ENCODE measurements around the gene EME1.
A peak's percentile ranks its signal among the peaks of the same experiment; 100 is the strongest.
"Not testable (repeated sequence)": the region's sequence is repeated elsewhere in the genome, so short reads cannot be mapped to it uniquely, and the experiment has no call there.

Gene EME1

GRCh38 chr17:50406578-50406977 lies 33.5 kb downstream of the EME1 start:
- TF ChIP-seq CTCF (conservative IDR thresholded peaks at IDR 0.05), result no peak
- no peak overlapping the region for H3K27ac ChIP-seq

GRCh38 chr17:50407921-50408320 lies 34.9 kb downstream of the EME1 start:
- TF ChIP-seq CTCF (conservative IDR thresholded peaks at IDR 0.05), result no peak
- H3K27ac ChIP-seq, result no peak overlapping the region

- no peak for TF ChIP-seq CTCF (conservative IDR thresholded peaks at IDR 0.05)
- no peak overlapping the region for H3K27ac ChIP-seq
Measured at GRCh38 chr17:50412188-50412732, 39.2 kb downstream of the EME1 start.

- H3K27ac ChIP-seq, result no peak overlapping the region
- TF ChIP-seq CTCF (conservative IDR thresholded peaks at IDR 0.05), result no peak
Measured at GRCh38 chr17:50414808-50415207, 41.8 kb downstream of the EME1 start.

- not testable (repeated sequence) for H3K27ac ChIP-seq
Measured at GRCh38 chr17:50419577-50419976, 46.5 kb downstream of the EME1 start.

- H3K27ac ChIP-seq, result no peak overlapping the region
- TF ChIP-seq CTCF (conservative IDR thresholded peaks at IDR 0.05), result no peak
Measured at GRCh38 chr17:50420419-50421112, 47.5 kb downstream of the EME1 start.

DNA sequence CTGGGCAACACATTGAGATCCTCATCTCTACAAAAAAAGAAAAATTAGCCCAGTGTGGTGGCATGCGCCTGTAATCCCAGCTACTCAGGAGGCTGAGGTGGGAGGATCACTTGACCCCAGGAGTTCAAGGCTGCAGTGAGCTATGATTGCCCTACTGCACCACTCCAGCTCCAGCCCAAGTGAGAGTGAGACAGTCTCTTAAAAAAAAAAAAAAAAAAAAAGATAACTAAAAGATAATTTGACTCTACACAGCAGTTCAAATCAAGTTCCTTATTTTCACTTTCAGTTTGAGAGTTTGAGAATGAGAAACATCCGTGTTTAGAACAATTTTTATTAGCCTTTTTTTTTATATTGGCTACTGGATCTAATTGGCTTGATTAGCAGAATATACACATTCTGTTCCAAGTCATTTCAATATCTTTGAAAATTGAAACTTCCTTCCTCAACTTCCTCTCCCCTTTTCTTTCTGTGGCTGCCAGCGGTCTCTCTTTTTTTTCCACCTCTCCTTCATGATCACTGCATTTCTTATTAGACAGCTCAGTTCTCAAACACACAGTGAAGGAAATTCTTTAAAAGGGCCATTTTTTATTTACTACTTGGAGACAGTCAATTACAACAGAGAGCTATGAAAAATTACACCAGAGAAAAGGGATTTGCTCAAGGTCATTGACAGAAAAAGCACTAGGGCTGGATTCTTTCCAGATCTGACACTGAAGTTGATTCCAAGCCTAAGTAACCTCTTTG lies 48.5 kb downstream of the EME1 start:
- peak overlapping the region; percentile 39 for H3K27ac ChIP-seq
- TF ChIP-seq CTCF (conservative IDR thresholded peaks at IDR 0.05), result no peak

GRCh38 chr17:50422738-50423137 lies 49.7 kb downstream of the EME1 start:
- TF ChIP-seq CTCF (conservative IDR thresholded peaks at IDR 0.05), result no peak
- H3K27ac ChIP-seq, result no peak overlapping the region
